ENCODE results near the gene C20orf141.

GRCh38 chr20:2846698-2847097, 31.9 kb downstream of the C20orf141 start:
- no peak for TF ChIP-seq CTCF (IDR thresholded peaks at IDR 0.05; ENCODE audit: insufficient read depth, low read length, poor library complexity, severe bottlenecking)
- no peak for TF ChIP-seq EZH2phosphoT487 (conservative IDR thresholded peaks at IDR 0.05; ENCODE audit: low read length)
